GM19238 (cell line): ENCODE measurements around the gene GRIP2.
"Not testable (repeated sequence)": the region's sequence is repeated elsewhere in the genome, so short reads cannot be mapped to it uniquely, and the experiment has no call there.

ENCODE experiments used
- DNase-seq: peaks from one replicate; pipeline ENCODE4 v3.0.0; 2011; ENCODE audit warnings: low spot score; ENCODE audit not compliant: insufficient read length

GRIP2 gene

GRCh38 chr3:14522768-14523167 is 17.4 kb downstream of the GRIP2 start:
- DNase-seq = no peak

GRCh38 chr3:14522129-14522691 is 17.9 kb downstream of the GRIP2 start:
- DNase-seq = no peak

GRCh38 chr3:14521611-14522010 is 18.5 kb downstream of the GRIP2 start:
- no peak for DNase-seq

GRCh38 chr3:14520967-14521366 is 19.2 kb downstream of the GRIP2 start:
- DNase-seq = no peak

- DNase-seq = no peak
Measured at GRCh38 chr3:14520149-14520548, 20.0 kb downstream of the GRIP2 start.

- DNase-seq = no peak
Measured at GRCh38 chr3:14519406-14519805, 20.7 kb downstream of the GRIP2 start.

GRCh38 chr3:14518893-14519292 is 21.2 kb downstream of the GRIP2 start:
- DNase-seq = no peak

- no peak for DNase-seq
Measured at GRCh38 chr3:14518432-14518802, 21.7 kb downstream of the GRIP2 start.

GRCh38 chr3:14517601-14518431 is 22.3 kb downstream of the GRIP2 start:
- no peak for DNase-seq

GRCh38 chr3:14516738-14517345 is 23.3 kb downstream of the GRIP2 start:
- DNase-seq = no peak

- DNase-seq = not testable (repeated sequence)
Measured at GRCh38 chr3:14515526-14515925, 24.6 kb downstream of the GRIP2 start.

- DNase-seq = no peak
Measured at GRCh38 chr3:14514323-14514720, 25.8 kb downstream of the GRIP2 start.

- no peak for DNase-seq
Measured at GRCh38 chr3:14513566-14514322, 26.4 kb downstream of the GRIP2 start.

GRCh38 chr3:14512942-14513327 is 27.2 kb downstream of the GRIP2 start:
- DNase-seq = no peak

GRCh38 chr3:14512281-14512941 is 27.7 kb downstream of the GRIP2 start:
- DNase-seq = no peak

GRCh38 chr3:14511623-14512280 is 28.4 kb downstream of the GRIP2 start:
- DNase-seq = no peak

- DNase-seq = no peak
Measured at GRCh38 chr3:14510838-14511622, 29.1 kb downstream of the GRIP2 start.

- DNase-seq = no peak
Measured at GRCh38 chr3:14509796-14510100, 30.4 kb downstream of the GRIP2 start.

GRCh38 chr3:14508966-14509795 is 31.0 kb downstream of the GRIP2 start:
- peak; percentile 77 for DNase-seq

- no peak for DNase-seq
Measured at GRCh38 chr3:14508505-14508819, 31.7 kb downstream of the GRIP2 start.
